ENCODE results near the gene TTPAL. TPM values are rescaled to one million over a fixed set of nuclear protein-coding genes. Genes with fewer than 3 reads are reported as not detected.

TTPAL gene
- total RNA-seq, 1 donor from 2014 or later: 16.5 TPM

- Mint-ChIP-seq H3K36me3 (ENCODE audit: low read depth) (no peaks in the 10 kb centered on the region), H3K27me3 (ENCODE audit: low read depth) (peaks cover 30% of the 10 kb centered on the region), H3K27ac (ENCODE audit: unreplicated experiment) (no peak overlapping the region), H3K9me3 (ENCODE audit: low read depth) (peaks cover 4% of the 10 kb centered on the region), H3K4me3 (ENCODE audit: unreplicated experiment) (no peak overlapping the region), H3K4me1 (ENCODE audit: low read depth) (no peaks in the 10 kb centered on the region)
- DNase-seq (ENCODE audit: low spot score): no peak
- TF ChIP-seq CTCF (IDR thresholded peaks at IDR 0.05): no peak
Measured at GRCh38 chr20:44428174-44429016, 47.3 kb upstream of the TTPAL start.

- Mint-ChIP-seq H3K27me3 (ENCODE audit: low read depth) (peaks cover 34% of the 10 kb centered on the region), H3K4me3 (ENCODE audit: unreplicated experiment) (no peak overlapping the region), H3K36me3 (ENCODE audit: low read depth) (no peaks in the 10 kb centered on the region), H3K4me1 (ENCODE audit: low read depth) (no peaks in the 10 kb centered on the region), H3K9me3 (ENCODE audit: low read depth) (peaks cover 4% of the 10 kb centered on the region), H3K27ac (ENCODE audit: unreplicated experiment) (no peak overlapping the region)
- TF ChIP-seq CTCF (IDR thresholded peaks at IDR 0.05): no peak
- no peak for DNase-seq (ENCODE audit: low spot score)
Measured at GRCh38 chr20:44429017-44429339, 46.7 kb upstream of the TTPAL start.

- TF ChIP-seq CTCF (IDR thresholded peaks at IDR 0.05): no peak
- H3K9me3 Mint-ChIP-seq (ENCODE audit: low read depth): peaks cover 4% of the 10 kb centered on the region
- no peak overlapping the region for H3K27ac Mint-ChIP-seq (ENCODE audit: unreplicated experiment)
- H3K27me3 Mint-ChIP-seq (ENCODE audit: low read depth): peaks cover 37% of the 10 kb centered on the region
- H3K36me3 Mint-ChIP-seq (ENCODE audit: low read depth): no peaks in the 10 kb centered on the region
- no peak for DNase-seq (ENCODE audit: low spot score)
- no peaks in the 10 kb centered on the region for H3K4me1 Mint-ChIP-seq (ENCODE audit: low read depth)
- no peak overlapping the region for H3K4me3 Mint-ChIP-seq (ENCODE audit: unreplicated experiment)
Measured at GRCh38 chr20:44429419-44430269, 46.0 kb upstream of the TTPAL start.

- no peaks in the 10 kb centered on the region for H3K36me3 Mint-ChIP-seq (ENCODE audit: low read depth)
- DNase-seq (ENCODE audit: low spot score): no peak
- TF ChIP-seq CTCF (IDR thresholded peaks at IDR 0.05): no peak
- no peaks in the 10 kb centered on the region for H3K4me1 Mint-ChIP-seq (ENCODE audit: low read depth)
- H3K4me3 Mint-ChIP-seq (ENCODE audit: unreplicated experiment): no peak overlapping the region
- H3K9me3 Mint-ChIP-seq (ENCODE audit: low read depth): peaks cover 4% of the 10 kb centered on the region
- no peak overlapping the region for H3K27ac Mint-ChIP-seq (ENCODE audit: unreplicated experiment)
- H3K27me3 Mint-ChIP-seq (ENCODE audit: low read depth): peaks cover 37% of the 10 kb centered on the region
Measured at GRCh38 chr20:44430270-44431065, 45.2 kb upstream of the TTPAL start.

- H3K4me3 Mint-ChIP-seq (ENCODE audit: unreplicated experiment): no peak overlapping the region
- peaks cover 38% of the 10 kb centered on the region for H3K27me3 Mint-ChIP-seq (ENCODE audit: low read depth)
- H3K36me3 Mint-ChIP-seq (ENCODE audit: low read depth): no peaks in the 10 kb centered on the region
- no peaks in the 10 kb centered on the region for H3K4me1 Mint-ChIP-seq (ENCODE audit: low read depth)
- H3K27ac Mint-ChIP-seq (ENCODE audit: unreplicated experiment): no peak overlapping the region
- no peak for DNase-seq (ENCODE audit: low spot score)
- H3K9me3 Mint-ChIP-seq (ENCODE audit: low read depth): peaks cover 4% of the 10 kb centered on the region
- TF ChIP-seq CTCF (IDR thresholded peaks at IDR 0.05): no peak
Measured at GRCh38 chr20:44431118-44431501, 44.6 kb upstream of the TTPAL start.

Measured in chondrocyte (in vitro differentiated cells).